ENCODE measurements around the gene BDKRB1. TPM values are rescaled to one million over a fixed set of nuclear protein-coding genes. Genes with fewer than 3 reads are reported as not detected.
"Not testable (repeated sequence)": the region's sequence is repeated elsewhere in the genome, so short reads cannot be mapped to it uniquely, and the experiment has no call there.

Gene BDKRB1
- total RNA-seq, 1 donor from 2014 or later = not detected

GRCh38 chr14:96239711-96240141 lies 16.3 kb upstream of the BDKRB1 start:
- Mint-ChIP-seq H3K9me3 (peaks cover 10% of the 10 kb centered on the region), H3K36me3 (ENCODE audit: low read depth) (no peaks in the 10 kb centered on the region), H3K27ac (ENCODE audit: unreplicated experiment) (no peak overlapping the region), H3K4me3 (no peak overlapping the region), H3K27me3 (ENCODE audit: low read depth) (no peaks in the 10 kb centered on the region), H3K4me1 (no peaks in the 10 kb centered on the region)
- TF ChIP-seq, protein P1, sequence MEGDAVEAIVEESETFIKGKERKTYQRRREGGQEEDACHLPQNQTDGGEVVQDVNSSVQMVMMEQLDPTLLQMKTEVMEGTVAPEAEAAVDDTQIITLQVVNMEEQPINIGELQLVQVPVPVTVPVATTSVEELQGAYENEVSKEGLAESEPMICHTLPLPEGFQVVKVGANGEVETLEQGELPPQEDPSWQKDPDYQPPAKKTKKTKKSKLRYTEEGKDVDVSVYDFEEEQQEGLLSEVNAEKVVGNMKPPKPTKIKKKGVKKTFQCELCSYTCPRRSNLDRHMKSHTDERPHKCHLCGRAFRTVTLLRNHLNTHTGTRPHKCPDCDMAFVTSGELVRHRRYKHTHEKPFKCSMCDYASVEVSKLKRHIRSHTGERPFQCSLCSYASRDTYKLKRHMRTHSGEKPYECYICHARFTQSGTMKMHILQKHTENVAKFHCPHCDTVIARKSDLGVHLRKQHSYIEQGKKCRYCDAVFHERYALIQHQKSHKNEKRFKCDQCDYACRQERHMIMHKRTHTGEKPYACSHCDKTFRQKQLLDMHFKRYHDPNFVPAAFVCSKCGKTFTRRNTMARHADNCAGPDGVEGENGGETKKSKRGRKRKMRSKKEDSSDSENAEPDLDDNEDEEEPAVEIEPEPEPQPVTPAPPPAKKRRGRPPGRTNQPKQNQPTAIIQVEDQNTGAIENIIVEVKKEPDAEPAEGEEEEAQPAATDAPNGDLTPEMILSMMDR (conservative IDR thresholded peaks at IDR 0.05) = no peak
- DNase-seq (ENCODE audit: low read depth, low spot score) = no peak

DNA sequence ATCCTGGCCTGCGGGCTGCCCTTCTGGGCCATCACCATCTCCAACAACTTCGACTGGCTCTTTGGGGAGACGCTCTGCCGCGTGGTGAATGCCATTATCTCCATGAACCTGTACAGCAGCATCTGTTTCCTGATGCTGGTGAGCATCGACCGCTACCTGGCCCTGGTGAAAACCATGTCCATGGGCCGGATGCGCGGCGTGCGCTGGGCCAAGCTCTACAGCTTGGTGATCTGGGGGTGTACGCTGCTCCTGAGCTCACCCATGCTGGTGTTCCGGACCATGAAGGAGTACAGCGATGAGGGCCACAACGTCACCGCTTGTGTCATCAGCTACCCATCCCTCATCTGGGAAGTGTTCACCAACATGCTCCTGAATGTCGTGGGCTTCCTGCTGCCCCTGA lies 15.4 kb upstream of the BDKRB1 start:
- peaks cover 5% of the 10 kb centered on the region for H3K27me3 Mint-ChIP-seq (ENCODE audit: low read depth)
- H3K4me1 Mint-ChIP-seq = no peaks in the 10 kb centered on the region
- H3K36me3 Mint-ChIP-seq (ENCODE audit: low read depth) = no peaks in the 10 kb centered on the region
- no peak overlapping the region for H3K27ac Mint-ChIP-seq (ENCODE audit: unreplicated experiment)
- H3K4me3 Mint-ChIP-seq = no peak overlapping the region
- no peak for DNase-seq (ENCODE audit: low read depth, low spot score)
- peaks cover 16% of the 10 kb centered on the region for H3K9me3 Mint-ChIP-seq
- TF ChIP-seq, protein P1 (conservative IDR thresholded peaks at IDR 0.05) = no peak

GRCh38 chr14:96242126-96242525 lies 13.9 kb upstream of the BDKRB1 start:
- Mint-ChIP-seq H3K4me3 (no peak overlapping the region), H3K27me3 (ENCODE audit: low read depth) (peaks cover 5% of the 10 kb centered on the region), H3K36me3 (ENCODE audit: low read depth) (no peaks in the 10 kb centered on the region), H3K27ac (ENCODE audit: unreplicated experiment) (no peak overlapping the region), H3K4me1 (no peaks in the 10 kb centered on the region), H3K9me3 (peaks cover 22% of the 10 kb centered on the region)
- TF ChIP-seq, protein P1 (conservative IDR thresholded peaks at IDR 0.05) = no peak
- DNase-seq (ENCODE audit: low read depth, low spot score) = no peak

DNA sequence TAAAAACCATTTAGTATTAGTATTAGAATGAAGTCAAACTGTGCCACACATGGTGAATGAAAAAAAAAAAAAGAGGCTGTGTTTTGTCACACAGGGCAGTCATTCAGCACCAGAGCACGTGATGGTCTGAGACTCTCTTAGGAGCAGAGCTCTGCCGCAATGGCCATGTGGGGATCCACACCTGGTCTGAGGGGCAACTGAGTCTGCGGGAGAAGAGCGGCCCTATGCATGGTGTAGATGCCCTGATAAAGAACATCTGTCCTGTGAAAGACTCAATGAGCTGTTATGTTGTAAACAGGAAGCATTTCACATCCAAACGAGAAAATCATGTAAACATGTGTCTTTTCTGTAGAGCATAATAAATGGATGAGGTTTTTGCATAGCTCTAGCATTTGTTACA lies 12.2 kb upstream of the BDKRB1 start:
- Mint-ChIP-seq H3K27me3 (ENCODE audit: low read depth) (peaks cover 5% of the 10 kb centered on the region), H3K4me3 (no peak overlapping the region)
- TF ChIP-seq, protein P1 (conservative IDR thresholded peaks at IDR 0.05) = no peak

GRCh38 chr14:96245074-96245473 lies 10.9 kb upstream of the BDKRB1 start:
- not testable (repeated sequence) for DNase-seq (ENCODE audit: low read depth, low spot score); H3K27me3 Mint-ChIP-seq (ENCODE audit: low read depth); H3K4me3 Mint-ChIP-seq; H3K36me3 Mint-ChIP-seq (ENCODE audit: low read depth); H3K4me1 Mint-ChIP-seq; H3K27ac Mint-ChIP-seq (ENCODE audit: unreplicated experiment)
- H3K9me3 Mint-ChIP-seq = peaks cover 24% of the 10 kb centered on the region

More for the DNA sequence above, 12.2 kb upstream of the BDKRB1 start:
- no peak for DNase-seq (ENCODE audit: low read depth, low spot score)
- peaks cover 24% of the 10 kb centered on the region for H3K9me3 Mint-ChIP-seq
- H3K4me1 Mint-ChIP-seq = no peaks in the 10 kb centered on the region
- H3K27ac Mint-ChIP-seq (ENCODE audit: unreplicated experiment) = no peak overlapping the region
- H3K36me3 Mint-ChIP-seq (ENCODE audit: low read depth) = no peaks in the 10 kb centered on the region

DNA sequence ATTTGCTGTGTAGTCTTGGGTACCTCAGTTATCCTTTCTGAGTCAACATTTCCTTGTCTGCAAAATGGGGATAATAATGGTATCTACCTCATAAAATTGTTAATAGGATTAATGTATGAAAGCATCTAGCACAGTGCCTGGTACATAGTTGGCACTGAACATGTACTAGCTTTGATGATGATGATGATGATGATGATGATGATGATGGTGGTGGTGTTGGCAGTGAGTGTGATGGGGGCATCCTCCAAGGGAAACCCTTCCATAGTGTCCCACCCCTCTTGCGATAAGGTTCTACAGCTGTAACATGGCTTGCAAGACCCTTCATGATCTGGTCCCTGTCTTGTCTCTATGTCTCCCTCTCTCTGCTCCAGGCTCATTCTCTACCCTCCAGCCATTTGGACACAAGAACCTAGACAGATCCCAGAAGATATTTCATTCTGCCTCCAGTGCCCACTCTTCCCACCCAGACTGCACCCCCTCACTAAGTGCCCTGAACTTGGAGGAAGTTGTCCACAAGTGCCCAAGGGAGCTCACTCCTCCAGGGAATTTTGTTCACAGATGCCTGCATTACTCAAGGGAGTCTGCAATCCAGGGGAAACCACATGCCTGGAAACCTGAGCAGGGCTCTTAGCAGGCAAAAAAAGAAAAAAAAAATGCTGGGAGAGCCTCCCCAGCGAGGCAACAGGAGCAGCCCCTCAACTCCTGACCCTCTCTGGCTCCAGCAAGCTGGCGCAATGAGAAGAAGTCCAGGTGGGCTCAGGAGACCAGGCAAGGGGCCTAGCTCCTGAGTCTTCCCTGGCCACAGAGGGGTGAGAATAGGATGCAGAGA lies 10.1 kb upstream of the BDKRB1 start:
- Mint-ChIP-seq H3K9me3 (peaks cover 24% of the 10 kb centered on the region), H3K27me3 (ENCODE audit: low read depth) (peaks cover 8% of the 10 kb centered on the region), H3K36me3 (ENCODE audit: low read depth) (no peaks in the 10 kb centered on the region), H3K4me1 (no peaks in the 10 kb centered on the region), H3K4me3 (no peak overlapping the region), H3K27ac (ENCODE audit: unreplicated experiment) (no peak overlapping the region)
- no peak for DNase-seq (ENCODE audit: low read depth, low spot score)
- TF ChIP-seq, protein P1 (conservative IDR thresholded peaks at IDR 0.05) = no peak
